Fibroblast of lung (primary cell): ENCODE results near the gene LRRC8D.

Source experiments
- CTCF ChIP-seq, 2 donors: IDR thresholded peaks in 1 of 2; conservative IDR thresholded peaks in 1 of 2; 1 replicate in 1 of 2; 2 replicates in 1 of 2; pipeline ENCODE4 v1.5.1; 2011 to 2012; ENCODE audit warnings: low read length in 2 of 2, control low read depth in 1 of 2, inconsistent platforms in 1 of 2, low read depth in 1 of 2, mild to moderate bottlenecking in 1 of 2
- EZH2 ChIP-seq: IDR thresholded peaks from 2 replicates; pipeline ENCODE4 v1.5.1; 2012; ENCODE audit warnings: low read length, control low read depth, mild to moderate bottlenecking; ENCODE audit errors: missing control alignments

DNA sequence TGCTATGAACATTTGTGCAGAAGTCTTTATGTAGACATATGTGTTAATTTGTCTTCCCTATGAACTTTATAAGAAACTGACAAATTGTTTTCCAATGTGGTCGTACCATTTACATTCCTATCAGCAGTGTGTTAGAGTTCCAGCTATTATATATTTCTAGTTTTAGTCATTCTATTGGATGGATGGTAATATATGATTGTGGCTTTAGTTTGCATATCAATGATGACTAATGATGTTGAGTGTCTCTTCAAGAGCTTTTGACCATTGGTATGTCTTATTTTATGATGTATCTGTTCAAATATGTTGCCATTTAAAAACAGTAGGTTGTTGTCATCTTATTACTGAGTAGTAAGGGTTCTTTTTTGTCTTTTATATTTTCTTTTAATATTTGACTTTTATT lies 157.9 kb downstream of the LRRC8D start:
- no peak for TF ChIP-seq CTCF (conservative IDR thresholded peaks at IDR 0.05 in 1 of 2, IDR thresholded peaks at IDR 0.05 in 1 of 2; ENCODE audit: low read depth in 1 of 2, low read length in 2 of 2)
- no peak for TF ChIP-seq EZH2
